Breast epithelium (tissue), 4 donors: ENCODE data around the gene ASAP3. TPM values are rescaled to one million over a fixed set of nuclear protein-coding genes. Genes with fewer than 3 reads are reported as not detected.

Source experiments
- DNase-seq, 2 donors: peaks; one replicate each; pipeline ENCODE4 v3.0.0-alpha.2; 2019; ENCODE audit warnings: low spot score in 2 of 2
- H3K27ac ChIP-seq, 2 donors: fragments of 200-600 bp; sonication (generic) in 1 of 2; one replicate each; pipeline ENCODE4 v1.5.1; 2016 to 2019; ENCODE audit warnings: mild to moderate bottlenecking in 1 of 2
- H3K27me3 ChIP-seq, 2 donors: fragments of 200-600 bp; sonication (generic) in 1 of 2; one replicate each; pipeline versions ENCODE4 v1.5.1 to v1.6.0; 2017 to 2019; ENCODE audit warnings: control low read depth in 1 of 2, mild to moderate bottlenecking in 1 of 2
- H3K36me3 ChIP-seq: fragments of 200-600 bp; one replicate; pipeline ENCODE4 v1.5.1; 2019
- H3K4me1 ChIP-seq, 2 donors: fragments of 200-600 bp; sonication (generic); one replicate each; pipeline ENCODE4 v1.5.1; 2016 to 2019; ENCODE audit warnings: control low read depth in 1 of 2
- H3K4me3 ChIP-seq, 3 donors: fragments of 200-600 bp; sonication (generic); 1 replicate in 2 of 3; 2 replicates in 1 of 3; pipeline ENCODE4 v1.5.1; 2016 to 2019; ENCODE audit warnings: mild to moderate bottlenecking in 3 of 3, moderate library complexity in 2 of 3
- H3K9me3 ChIP-seq, 2 donors: fragments of 200-600 bp; sonication (generic) in 1 of 2; one replicate each; pipeline ENCODE4 v1.5.1; 2016 to 2019; ENCODE audit warnings: control low read depth in 1 of 2
- POLR2A ChIP-seq: fragments of 450-650 bp; IDR thresholded peaks from one replicate; pipeline ENCODE4 v1.6.1; 2016; ENCODE audit warnings: antibody characterized with exemption, mild to moderate bottlenecking, moderate library complexity
- POLR2AphosphoS5 ChIP-seq, 3 donors: sonication (generic); formaldehyde crosslinking; IDR thresholded peaks; one replicate each; pipeline ENCODE4 v1.6.1; 2017; ENCODE audit warnings: antibody characterized with exemption in 3 of 3
- intact Hi-C: fragments of 100-400 bp; cut with DNase I; formaldehyde crosslinking; loops from one replicate; pipeline ENCODE4 v1.15.1; 2023; ENCODE audit warnings: low total_unique reads
- total RNA-seq, 3 donors: library from RNA; depleted of rRNA; stranded (reverse); fragments of >200 nt; gene quantifications; one replicate each; pipeline ENCODE4 v1.1.0, GENCODE V29; 2016
- TF ChIP-seq, protein P1 (sequence below), 3 donors: fragments of 450-650 bp; IDR thresholded peaks; one replicate each; pipeline ENCODE4 v1.5.1; 2016 to 2017; ENCODE audit warnings: antibody characterized with exemption in 3 of 3, mild to moderate bottlenecking in 3 of 3, moderate library complexity in 3 of 3

The ASAP3 gene
- total RNA-seq, 3 donors from 2014 or later = 47.7 to 61.6 (median 54.9) TPM

- intact Hi-C loops = loop anchor here (10.0 kb wide), 1 partner anchor 59 kb away; the partner anchor contains the start of gene HNRNPR
- H3K4me1 ChIP-seq = peaks cover 0 to 22% of the 10 kb centered on the region in 2 donors
- TF ChIP-seq POLR2AphosphoS5 (IDR thresholded peaks at IDR 0.05) (no peak), POLR2A (no peak)
- TF ChIP-seq, protein P1, sequence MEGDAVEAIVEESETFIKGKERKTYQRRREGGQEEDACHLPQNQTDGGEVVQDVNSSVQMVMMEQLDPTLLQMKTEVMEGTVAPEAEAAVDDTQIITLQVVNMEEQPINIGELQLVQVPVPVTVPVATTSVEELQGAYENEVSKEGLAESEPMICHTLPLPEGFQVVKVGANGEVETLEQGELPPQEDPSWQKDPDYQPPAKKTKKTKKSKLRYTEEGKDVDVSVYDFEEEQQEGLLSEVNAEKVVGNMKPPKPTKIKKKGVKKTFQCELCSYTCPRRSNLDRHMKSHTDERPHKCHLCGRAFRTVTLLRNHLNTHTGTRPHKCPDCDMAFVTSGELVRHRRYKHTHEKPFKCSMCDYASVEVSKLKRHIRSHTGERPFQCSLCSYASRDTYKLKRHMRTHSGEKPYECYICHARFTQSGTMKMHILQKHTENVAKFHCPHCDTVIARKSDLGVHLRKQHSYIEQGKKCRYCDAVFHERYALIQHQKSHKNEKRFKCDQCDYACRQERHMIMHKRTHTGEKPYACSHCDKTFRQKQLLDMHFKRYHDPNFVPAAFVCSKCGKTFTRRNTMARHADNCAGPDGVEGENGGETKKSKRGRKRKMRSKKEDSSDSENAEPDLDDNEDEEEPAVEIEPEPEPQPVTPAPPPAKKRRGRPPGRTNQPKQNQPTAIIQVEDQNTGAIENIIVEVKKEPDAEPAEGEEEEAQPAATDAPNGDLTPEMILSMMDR (IDR thresholded peaks at IDR 0.05) = no peak
- peak overlapping the region in 2 of 3 donors; percentile 9 to 41 for H3K4me3 ChIP-seq
- H3K27me3 ChIP-seq = no peaks in the 10 kb centered on the region
- H3K36me3 ChIP-seq = no peaks in the 10 kb centered on the region
- no peak for DNase-seq
- H3K9me3 ChIP-seq = no peaks in the 10 kb centered on the region
- H3K27ac ChIP-seq = peak overlapping the region; percentile 63 to 65
Measured at GRCh38 chr1:23403355-23403734, 80.6 kb downstream of the ASAP3 start.

GRCh38 chr1:23403038-23403336 is 81.0 kb downstream of the ASAP3 start:
- H3K27me3 ChIP-seq = no peaks in the 10 kb centered on the region
- DNase-seq = no peak
- no peaks in the 10 kb centered on the region for H3K9me3 ChIP-seq
- TF ChIP-seq, protein P1 (IDR thresholded peaks at IDR 0.05) = no peak
- no peak for TF ChIP-seq POLR2AphosphoS5 (IDR thresholded peaks at IDR 0.05)
- H3K4me1 ChIP-seq = peaks cover 0 to 22% of the 10 kb centered on the region in 2 donors
- intact Hi-C loops = loop anchor here (10.0 kb wide), 1 partner anchor 58 kb away; the partner anchor contains the start of gene HNRNPR
- no peaks in the 10 kb centered on the region for H3K36me3 ChIP-seq
- no peak overlapping the region for H3K4me3 ChIP-seq
- H3K27ac ChIP-seq = peak overlapping the region; percentile 63 to 65

DNA sequence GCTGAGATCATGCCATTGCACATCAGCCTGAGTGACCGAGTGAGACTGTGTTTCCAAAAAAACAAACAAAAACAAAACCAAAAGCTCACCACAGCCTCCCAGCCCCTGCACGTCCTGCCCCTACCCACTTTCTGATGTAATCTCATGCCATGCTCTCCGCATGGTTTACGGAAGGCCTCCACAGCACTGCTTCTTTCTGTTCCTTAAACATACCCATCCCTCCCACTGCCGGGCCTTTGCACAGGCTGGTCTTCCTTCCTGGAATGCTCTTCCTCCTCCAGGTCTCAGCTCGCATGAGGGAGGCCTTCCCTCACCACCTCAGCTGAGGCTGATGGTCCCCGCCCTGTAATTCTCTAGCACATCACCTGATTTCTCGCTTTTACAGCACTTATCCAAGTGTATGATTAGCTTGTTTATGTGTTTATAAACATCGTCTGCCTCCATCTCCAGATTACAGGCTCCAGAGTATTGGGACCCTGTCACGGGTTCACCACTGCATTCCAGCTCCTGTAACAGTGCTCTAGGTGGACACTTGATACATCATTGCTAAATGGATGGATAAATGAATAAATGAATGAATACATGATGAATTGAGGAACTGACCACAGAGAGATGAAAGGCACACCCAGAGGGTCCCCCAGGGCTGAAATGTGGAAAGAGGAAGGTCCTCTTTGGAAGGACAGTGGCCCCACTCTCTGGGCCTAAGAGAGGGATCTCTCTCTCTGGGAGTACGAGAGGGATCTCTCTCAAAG is 81.5 kb downstream of the ASAP3 start:
- Histone ChIP-seq H3K4me3 (no peak overlapping the region), H3K4me1 (peaks cover 0 to 22% of the 10 kb centered on the region in 2 donors), H3K36me3 (no peaks in the 10 kb centered on the region), H3K27me3 (no peaks in the 10 kb centered on the region), H3K27ac (peak overlapping the region; percentile 63 to 65), H3K9me3 (no peaks in the 10 kb centered on the region)
- intact Hi-C loops = loop anchor here (10.0 kb wide), 1 partner anchor 58 kb away; the partner anchor contains the start of gene HNRNPR
- no peak for DNase-seq
- TF ChIP-seq POLR2AphosphoS5 (IDR thresholded peaks at IDR 0.05) (no peak), POLR2A (no peak)
- TF ChIP-seq, protein P1 (IDR thresholded peaks at IDR 0.05) = no peak

DNA sequence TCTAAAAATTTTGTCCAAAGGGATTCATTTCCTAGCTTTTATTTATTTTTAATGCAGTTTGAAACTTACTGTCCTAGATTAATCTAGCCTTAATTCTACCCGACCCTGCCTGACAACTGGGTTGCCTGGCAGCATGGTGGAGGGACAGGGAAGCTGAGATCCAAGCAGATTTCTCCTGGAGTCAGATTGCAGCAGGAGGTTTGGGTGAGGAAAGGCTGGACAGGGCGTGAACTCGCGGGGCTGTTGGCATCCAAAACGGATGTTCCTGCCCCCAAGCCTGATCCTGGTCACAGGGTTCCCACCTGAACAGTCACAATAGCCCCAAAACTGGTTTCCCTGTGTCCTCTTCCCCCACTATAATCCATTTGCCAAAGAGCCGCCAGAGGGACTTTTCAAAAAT is 82.7 kb downstream of the ASAP3 start:
- DNase-seq = no peak
- Histone ChIP-seq H3K9me3 (no peaks in the 10 kb centered on the region), H3K36me3 (no peaks in the 10 kb centered on the region), H3K27ac (peak overlapping the region; percentile 23 to 72), H3K27me3 (no peaks in the 10 kb centered on the region), H3K4me1 (peaks cover 0 to 22% of the 10 kb centered on the region in 2 donors), H3K4me3 (no peak overlapping the region)
- intact Hi-C loops = loop anchor here (10.0 kb wide), 1 partner anchor 57 kb away; the partner anchor contains the start of gene HNRNPR
- TF ChIP-seq, protein P1 (IDR thresholded peaks at IDR 0.05) = no peak
- no peak for TF ChIP-seq POLR2AphosphoS5 (IDR thresholded peaks at IDR 0.05)
- TF ChIP-seq POLR2A = no peak
